ENCODE data around the gene FMO4.

GRCh38 chr1:171300401-171300800 lies 13.6 kb upstream of the FMO4 start:
- no peak for TF ChIP-seq CTCF (CRISPR knock-in tag; IDR thresholded peaks at IDR 0.05)
- TF ChIP-seq POLR2AphosphoS5 (IDR thresholded peaks at IDR 0.05; ENCODE audit: low read depth, low read length) = no peak
- TF ChIP-seq EEA1 (CRISPR knock-in tag; IDR thresholded peaks at IDR 0.05; ENCODE audit: borderline replicate concordance) = no peak
- no peak for TF ChIP-seq TAF1 (CRISPR knock-in tag; IDR thresholded peaks at IDR 0.05)
- TF ChIP-seq SRSF1 (optimal IDR thresholded peaks at IDR 0.05; ENCODE audit: low read depth, low read length) = no peak
- TF ChIP-seq BRCA1 (CRISPR knock-in tag; IDR thresholded peaks at IDR 0.05) = no peak

Measured in HepG2 (cell line).